ENCODE measurements around the gene SPOCK3.
"Not testable (repeated sequence)": the region's sequence is repeated elsewhere in the genome, so short reads cannot be mapped to it uniquely, and the experiment has no call there.

Gene SPOCK3

GRCh38 chr4:167031534-167032156 is 202.6 kb downstream of the SPOCK3 start:
- no peak for DNase-seq

- DNase-seq: no peak
Measured at GRCh38 chr4:167028976-167029375, 205.3 kb downstream of the SPOCK3 start.

- DNase-seq: no peak
Measured at GRCh38 chr4:167025670-167026069, 208.6 kb downstream of the SPOCK3 start.

- DNase-seq: no peak
Measured at GRCh38 chr4:167023364-167023925, 210.8 kb downstream of the SPOCK3 start.

- no peak for DNase-seq
Measured at GRCh38 chr4:167021545-167022155, 212.6 kb downstream of the SPOCK3 start.

GRCh38 chr4:167020410-167020809 is 213.9 kb downstream of the SPOCK3 start:
- no peak for DNase-seq

GRCh38 chr4:167014944-167015343 is 219.3 kb downstream of the SPOCK3 start:
- DNase-seq: no peak

- DNase-seq: no peak
Measured at GRCh38 chr4:167003326-167003725, 231.0 kb downstream of the SPOCK3 start.

- DNase-seq: no peak
Measured at GRCh38 chr4:167000141-167000852, 234.0 kb downstream of the SPOCK3 start.

- no peak for DNase-seq
Measured at GRCh38 chr4:166996216-166996615, 238.1 kb downstream of the SPOCK3 start.

- no peak for DNase-seq
Measured at GRCh38 chr4:166994686-166995085, 239.6 kb downstream of the SPOCK3 start.

- DNase-seq: no peak
Measured at GRCh38 chr4:166991006-166991561, 243.2 kb downstream of the SPOCK3 start.

- DNase-seq: no peak
Measured at GRCh38 chr4:166989886-166990285, 244.4 kb downstream of the SPOCK3 start.

- no peak for DNase-seq
Measured at GRCh38 chr4:166987026-166987425, 247.3 kb downstream of the SPOCK3 start.

GRCh38 chr4:166981847-166982246 is 252.4 kb downstream of the SPOCK3 start:
- DNase-seq: no peak

- no peak for DNase-seq
Measured at GRCh38 chr4:166980419-166980818, 253.9 kb downstream of the SPOCK3 start.

- no peak for DNase-seq
Measured at GRCh38 chr4:166977596-166977995, 256.7 kb downstream of the SPOCK3 start.

- DNase-seq: no peak
Measured at GRCh38 chr4:166972071-166972470, 262.2 kb downstream of the SPOCK3 start.

GRCh38 chr4:166968219-166968618 is 266.1 kb downstream of the SPOCK3 start:
- DNase-seq: not testable (repeated sequence)

- DNase-seq: no peak
Measured at GRCh38 chr4:166965562-166965961, 268.7 kb downstream of the SPOCK3 start.

GRCh38 chr4:166957451-166957850 is 276.8 kb downstream of the SPOCK3 start:
- no peak for DNase-seq

- no peak for DNase-seq
Measured at GRCh38 chr4:166956484-166956883, 277.8 kb downstream of the SPOCK3 start.

GRCh38 chr4:166941629-166942028 is 292.7 kb downstream of the SPOCK3 start:
- no peak for DNase-seq

- DNase-seq: no peak
Measured at GRCh38 chr4:166930464-166930863, 303.8 kb downstream of the SPOCK3 start.

All from activated gamma-delta T cell (primary cell).